Lung (tissue), 12 donors: ENCODE results near the gene ATP10A. TPM values are rescaled to one million over a fixed set of nuclear protein-coding genes. Genes with fewer than 3 reads are reported as not detected.

ENCODE experiments used
- ATAC-seq: fragments of 200-7000 bp; cut with Tn5 transposase; one replicate; pipeline ENCODE4 v1.9.1; 2020; ENCODE audit warnings: moderate number of reproducible peaks; ENCODE audit not compliant: insufficient read depth, low FRiP score
- DNase-seq, 3 donors: peaks; one replicate each; pipeline ENCODE4 v3.0.0-alpha.2; 2013 to 2017
- H3K27ac ChIP-seq, 2 donors: one replicate each; pipeline ENCODE4 v1.5.1; 2013; ENCODE audit warnings: mild to moderate bottlenecking in 2 of 2, moderate library complexity in 2 of 2, control low read depth in 1 of 2, inconsistent platforms in 1 of 2, low read depth in 1 of 2, low read length in 1 of 2
- H3K27me3 ChIP-seq, 3 donors: one replicate each; pipeline ENCODE4 v1.5.1; 2013; ENCODE audit warnings: low read length in 2 of 3; ENCODE audit not compliant: control insufficient read depth in 3 of 3, insufficient read depth in 3 of 3
- H3K36me3 ChIP-seq, 4 donors: one replicate each; pipeline ENCODE4 v1.5.1; 2013; ENCODE audit warnings: low read length in 4 of 4, mild to moderate bottlenecking in 1 of 4, moderate library complexity in 1 of 4; ENCODE audit not compliant: control insufficient read depth in 4 of 4, insufficient read depth in 4 of 4
- H3K4me1 ChIP-seq, 5 donors: one replicate each; pipeline ENCODE4 v1.5.1; 2013; ENCODE audit warnings: low read length in 5 of 5, mild to moderate bottlenecking in 2 of 5, moderate library complexity in 1 of 5; ENCODE audit not compliant: control insufficient read depth in 5 of 5, insufficient read depth in 5 of 5
- H3K4me3 ChIP-seq: one replicate; pipeline ENCODE4 v1.5.1; 2013; ENCODE audit warnings: mild to moderate bottlenecking, control low read depth, moderate library complexity
- H3K9ac ChIP-seq, 2 donors: one replicate each; pipeline ENCODE4 v1.5.1; 2013; ENCODE audit warnings: low read length in 2 of 2, control low read depth in 1 of 2; ENCODE audit not compliant: insufficient read depth in 1 of 2
- H3K9me3 ChIP-seq, 4 donors: one replicate each; pipeline ENCODE4 v1.5.1; 2013; ENCODE audit warnings: low read length in 3 of 4, mild to moderate bottlenecking in 1 of 4, moderate library complexity in 1 of 4; ENCODE audit not compliant: control insufficient read depth in 4 of 4, insufficient read depth in 3 of 4
- WGBS, 2 donors: extraction: QIAGEN DNeasy Blood & Tissue Kit; methylation state at CpG; one replicate each; pipeline ENCODE4 v1.1.7; 2013; 5-methylcytosine and 5-hydroxymethylcytosine counted together
- polyA plus RNA-seq, 2 donors: library from polyadenylated mRNA; stranded (reverse); fragments of 200-250 nt; gene quantifications; one replicate each; pipeline ENCODE4 v1.2.1, GENCODE V29; 2013
- total RNA-seq, 2 donors: library from RNA; depleted of rRNA in 1 of 2; stranded (reverse); fragments of >200 nt in 1 of 2; gene quantifications; one replicate each; pipeline ENCODE4 v1.2.1, GENCODE V29; 2014 to 2021
- TF ChIP-seq, protein P1 (sequence below): IDR thresholded peaks from 2 replicates; pipeline ENCODE4 v1.5.1; 2012; ENCODE audit warnings: mild to moderate bottlenecking; ENCODE audit errors: control extremely low read depth, extremely low read depth
- donor health status: control.
- donor health status: control.
- donor health status: Bipolar disorder and iron deficiency.
- donor health status: healthy.
- donor health status: DM: yes; HTN: yes; CAD: no.

Gene ATP10A
- total and polyA plus RNA-seq, 4 donors = 4.5 to 33.7 (median 6.2) TPM

DNA sequence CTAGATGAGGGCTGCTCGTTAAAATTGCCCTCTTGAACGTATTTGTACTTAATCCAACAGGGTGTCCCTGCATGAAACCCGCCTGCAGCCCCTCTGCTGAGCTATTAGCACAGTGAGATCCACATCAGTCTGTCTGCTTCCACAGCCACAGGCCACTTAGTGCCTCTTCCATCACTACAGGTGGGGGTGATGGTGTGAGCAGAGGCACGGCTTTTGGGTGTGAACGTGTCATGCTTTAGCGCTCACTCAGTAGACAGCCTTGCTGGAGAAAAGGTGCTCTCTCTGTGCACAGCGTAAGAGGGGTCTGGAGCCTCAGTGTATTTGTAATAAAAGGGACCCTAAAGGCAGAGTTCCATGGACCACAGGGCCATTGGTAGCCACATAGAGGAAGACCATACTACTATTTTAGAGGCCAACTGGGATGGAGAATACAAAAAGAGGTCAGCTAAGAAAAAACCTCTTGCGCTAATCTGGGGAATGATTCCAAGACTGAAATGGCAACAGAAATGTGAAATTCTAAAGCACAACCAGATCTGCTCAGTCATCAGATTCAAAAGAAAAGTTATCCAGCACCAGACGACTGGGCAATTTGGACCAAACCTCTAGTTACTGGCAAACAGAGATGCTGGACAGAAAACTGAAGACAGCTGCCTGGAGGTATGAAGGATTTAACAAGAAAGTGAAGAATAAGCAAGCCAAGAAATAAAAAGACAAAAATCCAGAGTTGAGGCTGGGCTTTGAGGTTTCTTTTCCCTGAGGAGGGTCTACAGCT lies 120.2 kb downstream of the ATP10A start:
- DNase-seq (no peak), ATAC-seq (no peak)
- Histone ChIP-seq H3K27me3 (no peaks in the 10 kb centered on the region), H3K36me3 (no peaks in the 10 kb centered on the region), H3K4me1 (peaks cover 0 to 1% (median 0%) of the 10 kb centered on the region in 5 donors), H3K9ac (no peak overlapping the region), H3K4me3 (no peak overlapping the region), H3K27ac (no peak overlapping the region), H3K9me3 (peaks cover 0 to 2% (median 0%) of the 10 kb centered on the region in 4 donors)
- TF ChIP-seq, protein P1, sequence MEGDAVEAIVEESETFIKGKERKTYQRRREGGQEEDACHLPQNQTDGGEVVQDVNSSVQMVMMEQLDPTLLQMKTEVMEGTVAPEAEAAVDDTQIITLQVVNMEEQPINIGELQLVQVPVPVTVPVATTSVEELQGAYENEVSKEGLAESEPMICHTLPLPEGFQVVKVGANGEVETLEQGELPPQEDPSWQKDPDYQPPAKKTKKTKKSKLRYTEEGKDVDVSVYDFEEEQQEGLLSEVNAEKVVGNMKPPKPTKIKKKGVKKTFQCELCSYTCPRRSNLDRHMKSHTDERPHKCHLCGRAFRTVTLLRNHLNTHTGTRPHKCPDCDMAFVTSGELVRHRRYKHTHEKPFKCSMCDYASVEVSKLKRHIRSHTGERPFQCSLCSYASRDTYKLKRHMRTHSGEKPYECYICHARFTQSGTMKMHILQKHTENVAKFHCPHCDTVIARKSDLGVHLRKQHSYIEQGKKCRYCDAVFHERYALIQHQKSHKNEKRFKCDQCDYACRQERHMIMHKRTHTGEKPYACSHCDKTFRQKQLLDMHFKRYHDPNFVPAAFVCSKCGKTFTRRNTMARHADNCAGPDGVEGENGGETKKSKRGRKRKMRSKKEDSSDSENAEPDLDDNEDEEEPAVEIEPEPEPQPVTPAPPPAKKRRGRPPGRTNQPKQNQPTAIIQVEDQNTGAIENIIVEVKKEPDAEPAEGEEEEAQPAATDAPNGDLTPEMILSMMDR = no peak
- 68 to 88% methylated on average over 9 of the region's 9 CpGs for WGBS, 2 donors

DNA sequence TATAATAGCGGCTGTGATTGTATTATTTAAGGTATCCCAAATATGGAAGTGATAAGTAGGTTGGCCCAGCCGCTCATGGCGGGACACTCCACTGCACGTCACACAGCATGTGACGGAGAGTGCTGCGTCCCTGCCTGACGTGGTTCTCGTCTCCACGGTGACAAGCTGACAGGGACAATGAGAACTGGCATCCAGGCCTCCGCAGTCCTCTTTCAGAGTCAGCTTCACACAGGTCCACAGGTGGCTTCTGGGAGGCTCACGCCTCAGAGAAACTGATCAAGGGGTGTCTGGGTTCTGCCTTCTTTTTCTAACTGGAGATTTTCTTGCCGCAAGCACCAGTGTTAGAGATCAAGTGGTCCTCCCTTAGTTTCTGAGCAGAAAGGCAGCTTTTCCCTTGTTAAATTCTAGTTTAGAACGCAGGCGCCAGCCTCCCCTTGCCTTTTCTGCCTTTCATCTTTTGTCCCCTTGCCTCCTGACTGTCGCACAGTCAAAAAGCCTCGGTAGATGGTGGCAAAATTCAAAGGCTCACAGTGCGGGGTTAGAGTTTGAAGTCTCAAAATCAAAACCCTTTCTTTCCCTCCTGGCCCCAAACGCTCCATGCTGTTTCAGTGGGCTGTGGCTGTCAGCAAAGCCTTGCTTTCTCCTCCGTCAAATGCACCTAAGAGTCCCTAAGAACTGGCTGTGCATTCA lies 120.9 kb downstream of the ATP10A start:
- ATAC-seq (no peak), DNase-seq (no peak)
- TF ChIP-seq, protein P1 = no peak
- Histone ChIP-seq H3K9me3 (peaks cover 0 to 2% (median 0%) of the 10 kb centered on the region in 4 donors), H3K27me3 (no peaks in the 10 kb centered on the region), H3K4me1 (peaks cover 0 to 1% (median 0%) of the 10 kb centered on the region in 5 donors), H3K27ac (no peak overlapping the region), H3K9ac (no peak overlapping the region), H3K36me3 (no peaks in the 10 kb centered on the region), H3K4me3 (no peak overlapping the region)
- 87 to 89% methylated on average over 19 of the region's 19 CpGs for WGBS, 2 donors

DNA sequence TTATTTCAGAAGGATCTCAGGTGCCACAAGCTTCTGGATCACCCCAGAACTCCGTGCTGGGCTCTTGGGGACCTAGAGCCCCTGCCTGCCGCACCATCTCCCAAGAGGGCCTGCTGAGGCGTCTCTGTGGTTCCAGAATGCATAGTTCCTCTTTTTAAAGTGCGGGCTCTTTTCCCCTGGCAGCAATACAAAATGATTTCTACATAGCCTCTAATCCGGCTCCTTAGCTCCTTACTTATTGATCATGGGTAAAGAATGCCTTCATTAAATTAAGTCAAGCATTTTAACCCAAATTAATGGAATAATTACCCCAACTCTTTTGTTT lies 121.9 kb downstream of the ATP10A start:
- DNase-seq (no peak), ATAC-seq (no peak)
- Histone ChIP-seq H3K9me3 (peaks cover 0 to 2% (median 0%) of the 10 kb centered on the region in 4 donors), H3K36me3 (no peaks in the 10 kb centered on the region), H3K27ac (no peak overlapping the region), H3K9ac (no peak overlapping the region), H3K4me1 (peaks cover 0 to 1% (median 0%) of the 10 kb centered on the region in 5 donors), H3K27me3 (no peaks in the 10 kb centered on the region), H3K4me3 (no peak overlapping the region)
- 35 to 66% methylated on average over 5 of the region's 5 CpGs for WGBS, 2 donors
- TF ChIP-seq, protein P1 = no peak
